Activated CD4-positive, alpha-beta T cell treated with anti-CD3 and anti-CD28 coated beads, Interleukin-10, Interleukin-2, amounts not matched to agents 100 ng/mL and 50 ng/mL, durations not matched to agents 16 hours and 8 hours (primary cell): Measurements from ENCODE around the gene ZNF239.
"Not testable (repeated sequence)": the region's sequence is repeated elsewhere in the genome, so short reads cannot be mapped to it uniquely, and the experiment has no call there.

ENCODE experiments used
- DNase-seq: peaks from one replicate; pipeline ENCODE4 v3.0.0-alpha.2; 2020

ZNF239 gene

DNA sequence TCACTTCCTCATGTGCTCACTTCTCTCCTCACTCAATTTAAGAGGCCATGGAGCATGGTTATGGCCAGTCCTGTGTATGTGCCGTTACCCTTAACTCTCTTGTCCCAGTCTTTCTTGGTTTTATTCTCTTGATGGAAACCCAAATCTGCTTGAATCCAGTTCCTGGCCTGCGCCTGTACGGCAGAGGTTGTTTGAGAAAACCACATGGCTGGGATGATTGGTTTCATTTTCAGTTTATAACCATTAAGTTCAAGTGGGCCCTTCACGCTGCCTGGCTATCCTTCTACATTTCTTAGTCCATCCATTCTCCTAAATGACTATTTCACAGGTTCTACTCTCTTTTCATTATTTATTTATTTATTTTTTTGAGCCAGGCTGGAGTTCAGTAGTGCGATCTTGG lies 1.6 kb upstream of the ZNF239 start:
- no peak for DNase-seq

DNA sequence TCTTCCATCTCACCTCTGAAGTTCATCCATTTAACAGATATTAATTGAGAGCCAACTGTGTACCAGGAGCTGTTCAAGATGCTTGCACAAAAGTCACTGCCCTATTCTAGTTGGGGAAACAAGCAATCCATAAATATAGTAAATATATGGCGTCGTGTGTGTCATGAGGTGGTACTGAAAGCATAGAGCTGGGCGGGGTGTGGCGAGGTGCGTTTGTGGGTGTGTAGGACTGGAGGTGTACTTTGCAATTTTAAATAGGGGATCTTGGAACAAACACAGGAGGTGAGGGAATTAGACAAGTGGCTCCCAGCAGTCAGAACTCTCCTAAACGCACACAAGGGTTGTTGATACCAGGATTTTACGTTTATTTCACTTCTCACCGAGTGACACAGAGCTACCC lies 490 bp upstream of the ZNF239 start:
- no peak for DNase-seq

DNA sequence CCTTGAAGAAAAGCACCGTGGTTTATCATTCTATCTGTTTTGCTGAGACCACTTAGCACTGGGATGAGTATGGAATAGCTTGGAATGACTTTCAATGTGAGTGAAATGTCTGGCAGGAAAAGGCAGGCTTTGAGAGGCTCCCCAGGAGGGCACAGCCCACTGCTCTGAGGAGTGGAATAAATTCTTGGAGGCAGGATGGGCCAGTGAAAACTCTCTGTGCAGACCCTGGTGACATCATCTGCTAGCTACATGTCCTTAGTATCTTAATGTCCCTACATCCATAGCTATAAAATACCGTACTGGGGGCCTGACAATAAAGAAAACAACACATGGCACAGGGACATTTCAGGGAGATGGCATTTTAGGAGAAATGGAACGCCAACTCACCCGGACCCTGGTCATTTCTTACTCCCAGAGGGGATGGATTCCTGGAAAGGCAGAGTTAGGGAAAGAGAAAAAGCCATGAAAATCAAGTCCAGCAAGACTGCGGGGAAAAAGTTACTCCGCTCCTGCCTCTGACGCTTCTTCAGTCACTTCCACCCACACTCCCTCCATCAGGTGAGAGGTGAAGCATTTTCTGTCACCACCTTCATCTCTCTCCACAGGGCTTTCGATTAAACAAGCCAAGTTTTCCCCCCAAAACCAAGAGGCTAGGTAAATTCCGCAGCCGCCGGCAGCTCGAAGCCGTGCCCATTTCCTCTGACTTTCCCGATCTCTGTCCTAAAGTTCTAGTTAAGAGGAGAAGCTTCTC lies 991 bp downstream of the ZNF239 start:
- no peak for DNase-seq

GRCh38 chr10:43570971-43571370 lies 3.4 kb downstream of the ZNF239 start:
- DNase-seq, result no peak

- DNase-seq, result no peak
These were observed 4.7 kb downstream of the ZNF239 start for GRCh38 chr10:43569681-43570080.

DNA sequence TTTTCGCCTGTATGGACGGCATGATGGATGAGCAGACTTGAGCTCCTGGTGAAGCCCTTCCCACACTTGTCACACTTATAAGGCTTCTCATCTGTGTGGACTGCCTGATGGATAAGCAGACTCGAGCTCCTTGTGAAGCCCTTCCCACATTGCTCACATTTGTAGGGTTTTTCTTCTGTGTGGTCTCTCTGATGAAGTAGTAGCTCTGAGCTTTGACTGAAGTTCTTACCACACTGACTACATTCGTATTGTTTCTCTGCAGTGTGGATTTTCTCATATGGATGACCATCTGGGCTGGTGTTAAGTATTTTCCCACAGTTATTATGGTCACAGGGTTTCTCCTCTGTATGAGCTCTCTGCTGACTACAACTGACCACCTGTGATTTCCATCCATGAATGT lies 17.2 kb downstream of the ZNF239 start:
- DNase-seq, result no peak

GRCh38 chr10:43543746-43544145 lies 30.7 kb downstream of the ZNF239 start:
- DNase-seq, result not testable (repeated sequence)

DNA sequence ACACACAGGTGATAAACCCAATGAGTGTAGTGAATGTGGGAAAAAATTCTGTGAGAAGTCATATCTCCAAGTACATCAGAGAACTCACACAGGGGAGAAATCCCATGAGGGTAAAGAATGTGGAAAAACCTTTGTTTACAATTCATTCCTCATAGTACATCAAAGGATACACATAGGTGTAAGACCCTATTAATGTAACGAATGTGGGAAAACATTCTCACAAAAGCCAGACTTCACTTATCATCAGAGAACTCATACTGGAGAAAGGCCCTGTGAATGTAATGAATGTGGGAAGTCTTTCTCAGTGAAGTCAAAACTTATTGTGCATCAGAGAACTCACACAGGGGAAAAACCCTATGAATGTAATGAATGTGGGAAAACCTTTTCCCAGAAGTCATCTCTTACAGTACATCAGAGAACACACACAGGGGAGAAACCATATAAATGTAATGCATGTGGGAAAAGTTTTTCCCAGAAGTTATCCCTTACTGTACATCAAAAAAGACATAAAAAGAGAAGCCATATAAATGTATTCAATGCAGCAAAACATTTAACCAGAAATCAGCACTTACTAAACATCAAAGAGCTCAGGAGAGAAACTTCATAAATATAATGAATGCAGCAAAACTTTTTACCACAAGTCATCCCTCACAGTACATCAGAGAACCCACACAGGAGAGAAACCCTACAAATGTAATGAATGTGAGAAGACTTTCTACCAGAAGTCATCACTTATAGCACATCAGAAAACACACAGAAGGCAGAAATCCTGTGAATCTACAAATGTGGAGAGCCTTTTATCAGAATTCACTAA lies 49.8 kb downstream of the ZNF239 start:
- no peak for DNase-seq
